ENCODE data around the gene RPLP2.

The RPLP2 gene

DNA sequence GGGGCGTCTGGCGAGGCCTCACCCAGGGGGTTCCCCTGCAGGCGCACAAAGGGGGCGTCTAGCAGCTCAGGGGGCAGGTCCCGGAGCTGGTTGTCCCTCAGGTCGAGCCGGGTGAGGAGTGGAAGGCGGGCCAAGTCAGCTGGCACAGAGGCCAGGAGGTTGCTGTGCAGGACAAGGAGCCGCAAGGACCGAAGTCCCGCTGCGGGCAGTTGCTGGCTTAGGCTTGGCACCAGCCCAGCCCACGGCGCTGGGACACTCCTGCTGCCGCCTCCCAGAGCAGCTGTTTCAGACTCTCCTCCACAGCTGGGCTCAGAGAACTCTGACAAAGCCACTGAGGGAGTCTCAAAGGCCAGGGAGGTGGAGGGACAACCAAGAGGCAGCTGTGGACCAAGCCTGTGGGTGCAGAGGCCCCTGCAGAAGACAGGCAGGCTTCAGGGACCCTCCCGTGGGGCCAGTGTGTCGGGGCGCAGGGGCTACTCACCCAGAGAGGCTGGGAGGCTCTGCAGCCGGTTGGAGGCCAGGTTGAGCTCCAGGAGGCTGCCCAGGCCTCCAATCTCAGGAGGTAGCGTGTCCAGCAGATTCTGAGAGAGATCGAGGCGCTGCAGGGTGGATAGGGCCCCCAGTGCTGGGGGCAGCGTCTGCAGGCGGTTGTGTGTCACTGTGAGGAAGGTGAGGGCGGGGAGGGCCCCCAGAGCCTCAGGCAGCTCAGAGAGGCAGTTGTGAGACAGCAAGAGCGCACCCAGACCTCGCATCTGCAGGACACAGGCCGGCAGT lies 6.9 kb upstream of the RPLP2 start:
- WGBS (ENCODE audit: insufficient coverage): 96% methylated on average over 26 of the region's 28 CpGs
- Histone ChIP-seq H3K27ac (ENCODE audit: insufficient read depth in 1 of 2, low read depth in 1 of 2, low read length in 2 of 2, poor library complexity in 1 of 2, severe bottlenecking in 2 of 2) (no peak overlapping the region), H3K9me3 (ENCODE audit: control extremely low read depth in 1 of 5, control insufficient read depth in 4 of 5, insufficient read depth in 2 of 5, low read depth in 1 of 5, low read length in 4 of 5) (no peaks in the 10 kb centered on the region), H3K36me3 (ENCODE audit: control insufficient read depth in 4 of 4, insufficient read depth in 4 of 4, low read length in 3 of 4) (peaks cover 0 to 40% (median 19%) of the 10 kb centered on the region in 4 experiments), H3K27me3 (replicated peaks in 2 of 5; ENCODE audit: control insufficient read depth in 4 of 5, insufficient read depth in 5 of 5, low read length in 4 of 5) (no peaks in the 10 kb centered on the region), H3K4me3 (ENCODE audit: control insufficient read depth in 1 of 7, extremely low read depth in 1 of 7, insufficient read depth in 4 of 7, low read depth in 2 of 7, low read length in 6 of 7) (no peak overlapping the region), H3K4me1 (ENCODE audit: control extremely low read depth in 1 of 4, control insufficient read depth in 4 of 4, insufficient read depth in 4 of 4, low read length in 3 of 4) (peaks cover 0 to 30% (median 27%) of the 10 kb centered on the region in 4 experiments)
- CTCF ChIA-PET: interaction anchor here (1.4 kb wide), 1 partner anchor 17 kb away, joined by 5 read pairs; no protein-coding TSS in a partner anchor
- DNase-seq: no peak
- POLR2A ChIA-PET: no interaction called here

GRCh38 chr11:803467-803742 lies 6.4 kb upstream of the RPLP2 start:
- H3K36me3 ChIP-seq (ENCODE audit: control insufficient read depth in 4 of 4, insufficient read depth in 4 of 4, low read length in 3 of 4): peaks cover 0 to 40% (median 19%) of the 10 kb centered on the region in 4 experiments
- ChIA-PET POLR2A (no interaction called here), CTCF (interaction anchor here (1.4 kb wide), 2 partner anchors 16 to 28 kb away, joined by 3 to 5 read pairs; no protein-coding TSS in a partner anchor)
- no peak overlapping the region for H3K4me3 ChIP-seq (ENCODE audit: control insufficient read depth in 1 of 7, extremely low read depth in 1 of 7, insufficient read depth in 4 of 7, low read depth in 2 of 7, low read length in 6 of 7)
- DNase-seq: no peak
- WGBS (ENCODE audit: insufficient coverage): 94% methylated on average over 2 of the region's 8 CpGs
- H3K27ac ChIP-seq (ENCODE audit: insufficient read depth in 1 of 2, low read depth in 1 of 2, low read length in 2 of 2, poor library complexity in 1 of 2, severe bottlenecking in 2 of 2): no peak overlapping the region
- H3K4me1 ChIP-seq (ENCODE audit: control extremely low read depth in 1 of 4, control insufficient read depth in 4 of 4, insufficient read depth in 4 of 4, low read length in 3 of 4): peaks cover 0 to 36% (median 27%) of the 10 kb centered on the region in 4 experiments
- H3K27me3 ChIP-seq (replicated peaks in 2 of 5; ENCODE audit: control insufficient read depth in 4 of 5, insufficient read depth in 5 of 5, low read length in 4 of 5): no peaks in the 10 kb centered on the region
- H3K9me3 ChIP-seq (ENCODE audit: control extremely low read depth in 1 of 5, control insufficient read depth in 4 of 5, insufficient read depth in 2 of 5, low read depth in 1 of 5, low read length in 4 of 5): no peaks in the 10 kb centered on the region

GRCh38 chr11:803770-804598 lies 5.8 kb upstream of the RPLP2 start:
- no peak for DNase-seq
- Histone ChIP-seq H3K27ac (ENCODE audit: insufficient read depth in 1 of 2, low read depth in 1 of 2, low read length in 2 of 2, poor library complexity in 1 of 2, severe bottlenecking in 2 of 2) (peak overlapping the region in 1 of 2 experiments; percentile 49), H3K9me3 (ENCODE audit: control extremely low read depth in 1 of 5, control insufficient read depth in 4 of 5, insufficient read depth in 2 of 5, low read depth in 1 of 5, low read length in 4 of 5) (no peaks in the 10 kb centered on the region), H3K36me3 (ENCODE audit: control insufficient read depth in 4 of 4, insufficient read depth in 4 of 4, low read length in 3 of 4) (peaks cover 0 to 40% (median 19%) of the 10 kb centered on the region in 4 experiments), H3K4me3 (ENCODE audit: control insufficient read depth in 1 of 7, extremely low read depth in 1 of 7, insufficient read depth in 4 of 7, low read depth in 2 of 7, low read length in 6 of 7) (peak overlapping the region; percentile 36 to 79 (median 71)), H3K27me3 (replicated peaks in 2 of 5; ENCODE audit: control insufficient read depth in 4 of 5, insufficient read depth in 5 of 5, low read length in 4 of 5) (no peaks in the 10 kb centered on the region), H3K4me1 (ENCODE audit: control extremely low read depth in 1 of 4, control insufficient read depth in 4 of 4, insufficient read depth in 4 of 4, low read length in 3 of 4) (peaks cover 2 to 40% (median 31%) of the 10 kb centered on the region in 4 experiments)
- 77% methylated on average over 22 of the region's 26 CpGs for WGBS (ENCODE audit: insufficient coverage)
- POLR2A ChIA-PET: no interaction called here
- CTCF ChIA-PET: interaction anchor here (1.0 to 1.4 kb wide), 3 partner anchors 15 to 28 kb away, joined by 3 to 5 read pairs (median 3); no protein-coding TSS in a partner anchor

DNA sequence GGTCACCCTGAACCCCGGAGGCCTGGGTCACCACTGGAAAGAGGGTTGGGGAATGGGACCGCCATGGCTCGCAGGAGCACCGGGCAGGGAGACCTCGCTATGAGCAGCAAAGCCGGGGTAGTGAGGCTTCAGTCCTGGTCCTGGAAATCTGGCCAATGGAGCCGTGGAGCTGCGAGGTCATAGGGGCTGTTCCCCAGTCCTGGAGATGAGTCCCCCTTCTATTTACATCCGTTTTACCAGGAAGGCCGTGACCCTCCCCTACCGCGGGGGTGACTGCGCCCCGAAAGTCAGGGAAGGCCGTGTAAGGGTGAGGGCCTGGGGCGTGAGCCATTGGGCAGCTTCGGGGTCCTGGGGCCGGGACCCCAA lies 5.2 kb upstream of the RPLP2 start:
- Histone ChIP-seq H3K4me3 (ENCODE audit: control insufficient read depth in 1 of 7, extremely low read depth in 1 of 7, insufficient read depth in 4 of 7, low read depth in 2 of 7, low read length in 6 of 7) (peak overlapping the region; percentile 36 to 79 (median 71)), H3K9me3 (ENCODE audit: control extremely low read depth in 1 of 5, control insufficient read depth in 4 of 5, insufficient read depth in 2 of 5, low read depth in 1 of 5, low read length in 4 of 5) (no peaks in the 10 kb centered on the region), H3K36me3 (ENCODE audit: control insufficient read depth in 4 of 4, insufficient read depth in 4 of 4, low read length in 3 of 4) (peaks cover 0 to 36% (median 16%) of the 10 kb centered on the region in 4 experiments), H3K27ac (ENCODE audit: insufficient read depth in 1 of 2, low read depth in 1 of 2, low read length in 2 of 2, poor library complexity in 1 of 2, severe bottlenecking in 2 of 2) (peak overlapping the region in 1 of 2 experiments; percentile 49), H3K27me3 (replicated peaks in 2 of 5; ENCODE audit: control insufficient read depth in 4 of 5, insufficient read depth in 5 of 5, low read length in 4 of 5) (no peaks in the 10 kb centered on the region), H3K4me1 (ENCODE audit: control extremely low read depth in 1 of 4, control insufficient read depth in 4 of 4, insufficient read depth in 4 of 4, low read length in 3 of 4) (peaks cover 2 to 40% (median 32%) of the 10 kb centered on the region in 4 experiments)
- WGBS (ENCODE audit: insufficient coverage): 9% methylated on average over 4 of the region's 18 CpGs
- ChIA-PET POLR2A (no interaction called here), CTCF (interaction anchor here (0.8 to 1.4 kb wide), 3 partner anchors 14 to 29 kb away, joined by 3 read pairs; partner anchors contain the start of gene PNPLA2)
- DNase-seq: no peak

DNA sequence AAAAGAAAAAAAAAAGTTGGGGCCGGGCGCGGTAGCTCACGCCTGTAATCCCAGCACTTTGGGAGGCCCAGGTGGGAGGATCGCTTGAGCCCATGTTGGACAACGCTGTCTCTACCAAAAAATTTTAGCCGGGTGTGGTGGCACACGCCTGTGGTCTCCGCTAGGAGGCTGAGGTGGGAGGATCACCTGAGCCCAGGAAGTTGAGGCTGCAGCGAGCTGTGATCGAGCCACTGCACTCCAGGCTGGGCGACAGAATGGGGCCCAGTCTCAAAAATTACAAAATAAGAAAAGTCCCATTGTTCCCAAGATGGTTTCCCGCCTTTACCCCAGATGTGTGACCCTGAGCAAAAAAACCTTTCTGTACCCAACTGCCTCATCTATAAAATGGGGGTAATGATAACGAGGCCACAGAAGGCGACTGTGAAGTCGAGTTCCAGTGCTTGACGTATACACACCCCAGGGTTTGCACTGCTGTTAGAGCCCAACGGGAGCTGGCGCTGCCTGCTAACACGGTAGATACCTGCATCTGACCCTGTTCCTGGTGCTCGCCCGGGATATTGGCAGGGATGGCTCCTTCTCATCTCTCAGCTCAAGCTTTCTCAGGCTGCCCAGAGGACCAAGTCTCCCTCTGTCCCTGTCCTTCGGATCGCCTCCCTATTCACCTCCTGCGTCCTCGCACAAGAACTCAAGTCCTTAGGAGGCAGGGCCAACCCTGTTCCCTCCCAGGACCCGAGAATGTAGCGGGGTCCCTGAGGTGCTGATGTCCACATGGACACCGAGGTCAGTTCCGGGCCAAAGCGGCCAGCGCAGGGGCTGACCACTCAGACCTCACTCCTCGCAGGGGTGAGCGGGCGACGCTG lies 1.1 kb upstream of the RPLP2 start:
- peak overlapping the region; percentile 86 to 97 for H3K27ac ChIP-seq (ENCODE audit: insufficient read depth in 1 of 2, low read depth in 1 of 2, low read length in 2 of 2, poor library complexity in 1 of 2, severe bottlenecking in 2 of 2)
- H3K36me3 ChIP-seq (ENCODE audit: control insufficient read depth in 4 of 4, insufficient read depth in 4 of 4, low read length in 3 of 4): peaks cover 5 to 28% (median 24%) of the 10 kb centered on the region in 4 experiments
- H3K9me3 ChIP-seq (ENCODE audit: control extremely low read depth in 1 of 5, control insufficient read depth in 4 of 5, insufficient read depth in 2 of 5, low read depth in 1 of 5, low read length in 4 of 5): no peaks in the 10 kb centered on the region
- peak overlapping the region; percentile 75 to 99 (median 94) for H3K4me3 ChIP-seq (ENCODE audit: control insufficient read depth in 1 of 7, extremely low read depth in 1 of 7, insufficient read depth in 4 of 7, low read depth in 2 of 7, low read length in 6 of 7)
- H3K27me3 ChIP-seq (replicated peaks in 2 of 5; ENCODE audit: control insufficient read depth in 4 of 5, insufficient read depth in 5 of 5, low read length in 4 of 5): no peaks in the 10 kb centered on the region
- 36% methylated on average over 36 of the region's 36 CpGs for WGBS (ENCODE audit: insufficient coverage)
- no peak for DNase-seq
- ChIA-PET POLR2A (interaction anchor here (0.9 to 2.0 kb wide), 5 partner anchors 11 to 102 kb away, joined by 3 to 17 read pairs (median 3); partner anchors contain the start of genes CHID1, PNPLA2 and POLR2L), CTCF (interaction anchor here (0.9 to 1.7 kb wide), 2 partner anchors 10 to 21 kb away, joined by 3 to 7 read pairs; partner anchors contain the start of gene PNPLA2)
- H3K4me1 ChIP-seq (ENCODE audit: control extremely low read depth in 1 of 4, control insufficient read depth in 4 of 4, insufficient read depth in 4 of 4, low read length in 3 of 4): peaks cover 8 to 53% (median 39%) of the 10 kb centered on the region in 4 experiments

DNA sequence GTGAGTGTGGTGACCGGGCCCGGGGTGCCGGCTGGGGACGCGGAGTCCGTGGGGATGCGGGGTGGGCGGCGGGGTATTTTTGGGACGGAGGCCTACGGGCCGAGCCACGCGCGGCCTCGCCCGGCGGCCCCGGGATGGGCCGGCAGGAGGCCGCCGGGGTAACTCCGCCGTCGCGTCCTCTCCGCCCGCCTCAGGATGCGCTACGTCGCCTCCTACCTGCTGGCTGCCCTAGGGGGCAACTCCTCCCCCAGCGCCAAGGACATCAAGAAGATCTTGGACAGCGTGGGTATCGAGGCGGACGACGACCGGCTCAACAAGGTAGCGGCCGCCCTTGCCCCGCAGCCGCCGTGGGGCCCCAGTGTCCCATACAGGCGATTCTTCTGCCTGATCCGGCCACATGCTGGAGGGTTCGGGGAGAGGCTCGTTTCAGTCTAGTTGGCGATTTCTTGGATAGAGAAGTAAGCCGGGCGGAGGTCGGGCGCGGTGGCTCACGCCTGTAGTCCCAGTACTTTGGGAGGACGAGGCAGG lies 337 bp downstream of the RPLP2 start:
- Histone ChIP-seq H3K4me1 (ENCODE audit: control extremely low read depth in 1 of 4, control insufficient read depth in 4 of 4, insufficient read depth in 4 of 4, low read length in 3 of 4) (peaks cover 8 to 41% (median 27%) of the 10 kb centered on the region in 4 experiments), H3K9me3 (ENCODE audit: control extremely low read depth in 1 of 5, control insufficient read depth in 4 of 5, insufficient read depth in 2 of 5, low read depth in 1 of 5, low read length in 4 of 5) (no peaks in the 10 kb centered on the region)
- under 1% methylated on average over 34 of the region's 55 CpGs for WGBS (ENCODE audit: insufficient coverage)

More for the DNA sequence above, 337 bp downstream of the RPLP2 start:
- Histone ChIP-seq H3K36me3 (ENCODE audit: control insufficient read depth in 4 of 4, insufficient read depth in 4 of 4, low read length in 3 of 4) (peaks cover 5 to 31% (median 28%) of the 10 kb centered on the region in 4 experiments), H3K27ac (ENCODE audit: insufficient read depth in 1 of 2, low read depth in 1 of 2, low read length in 2 of 2, poor library complexity in 1 of 2, severe bottlenecking in 2 of 2) (peak overlapping the region; percentile 86 to 97), H3K4me3 (ENCODE audit: control insufficient read depth in 1 of 7, extremely low read depth in 1 of 7, insufficient read depth in 4 of 7, low read depth in 2 of 7, low read length in 6 of 7) (peak overlapping the region; percentile 75 to 99 (median 94)), H3K27me3 (replicated peaks in 2 of 5; ENCODE audit: control insufficient read depth in 4 of 5, insufficient read depth in 5 of 5, low read length in 4 of 5) (no peaks in the 10 kb centered on the region)
- POLR2A ChIA-PET: interaction anchor here (1.0 to 2.0 kb wide), 4 partner anchors 9 to 101 kb away, joined by 3 to 17 read pairs (median 4); partner anchors contain the start of genes CHID1 and PNPLA2
- CTCF ChIA-PET: interaction anchor here (0.6 to 2.6 kb wide), 6 partner anchors 9 to 233 kb away, joined by 3 to 10 read pairs (median 5); partner anchors contain the start of gene PNPLA2
- no peak for DNase-seq

All from common myeloid progenitor, CD34-positive (primary cell).